HFF-Myc (cell line): ENCODE results near the gene CTXND1.

Experiments used
- DNase-seq: peaks from one replicate; pipeline ENCODE4 v3.0.0-alpha.2; 2011; ENCODE audit warnings: low read depth; ENCODE audit errors: extremely low read depth
- H3K4me3 ChIP-seq: replicated peaks from 2 replicates; pipeline ENCODE4 v1.5.1; 2011; ENCODE audit warnings: low read depth, mild to moderate bottlenecking, control low read depth, low read length
- TF ChIP-seq, protein P1 (sequence below): IDR thresholded peaks from 2 replicates; pipeline ENCODE4 v1.5.1; 2012; ENCODE audit warnings: mild to moderate bottlenecking, low read depth, low read length, control low read depth; ENCODE audit errors: missing control alignments

Gene CTXND1

DNA sequence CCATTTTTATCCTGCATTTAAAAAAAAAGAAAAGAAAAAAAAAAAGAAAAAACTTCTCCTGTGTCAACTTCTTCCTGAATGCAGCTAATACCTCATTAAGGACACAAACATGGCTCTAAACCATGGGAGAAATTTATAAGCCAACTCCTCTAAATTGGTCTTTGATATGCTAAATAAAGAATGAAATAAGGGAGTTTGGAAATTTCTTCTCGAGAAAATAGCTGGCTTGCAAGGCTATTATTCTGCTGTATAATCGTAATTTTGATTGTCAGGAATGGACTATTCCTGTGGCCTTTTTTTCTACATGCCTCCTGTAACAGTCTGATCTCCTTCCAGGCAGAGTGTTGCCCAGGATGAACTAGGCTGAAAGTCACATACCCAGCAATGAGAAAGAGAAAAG is 20.6 kb downstream of the CTXND1 start:
- no peak overlapping the region for H3K4me3 ChIP-seq

DNA sequence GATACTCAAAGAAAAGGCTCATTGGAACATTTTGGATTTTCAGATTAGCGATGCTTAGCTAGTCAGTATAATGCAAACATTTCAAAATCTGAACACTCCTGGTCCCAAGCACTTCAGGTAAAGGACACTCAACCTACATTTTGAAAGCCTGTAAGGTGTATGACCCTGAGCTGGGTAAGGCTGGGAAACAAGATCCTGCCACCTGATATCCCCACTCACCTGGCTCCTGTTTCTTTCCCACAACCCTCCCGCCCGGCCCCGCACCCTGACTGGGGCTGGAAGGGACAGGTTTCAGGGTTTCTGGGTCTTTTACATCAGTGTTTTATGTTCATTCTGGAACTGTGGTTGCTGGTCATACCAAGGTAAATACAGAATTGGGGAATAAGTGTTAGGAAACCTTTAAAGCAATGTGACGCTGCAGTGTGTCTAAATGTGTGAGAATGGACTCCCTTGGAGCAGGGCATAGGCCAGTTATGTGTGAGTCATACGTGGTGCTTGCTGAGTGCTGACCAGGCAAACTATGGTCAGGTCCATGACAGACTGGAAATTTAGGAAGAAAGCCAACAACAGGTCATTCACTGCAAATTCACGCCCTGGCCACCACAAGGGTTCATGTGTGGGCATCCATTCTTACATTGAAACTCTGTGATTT is 22.9 kb downstream of the CTXND1 start:
- TF ChIP-seq, protein P1, sequence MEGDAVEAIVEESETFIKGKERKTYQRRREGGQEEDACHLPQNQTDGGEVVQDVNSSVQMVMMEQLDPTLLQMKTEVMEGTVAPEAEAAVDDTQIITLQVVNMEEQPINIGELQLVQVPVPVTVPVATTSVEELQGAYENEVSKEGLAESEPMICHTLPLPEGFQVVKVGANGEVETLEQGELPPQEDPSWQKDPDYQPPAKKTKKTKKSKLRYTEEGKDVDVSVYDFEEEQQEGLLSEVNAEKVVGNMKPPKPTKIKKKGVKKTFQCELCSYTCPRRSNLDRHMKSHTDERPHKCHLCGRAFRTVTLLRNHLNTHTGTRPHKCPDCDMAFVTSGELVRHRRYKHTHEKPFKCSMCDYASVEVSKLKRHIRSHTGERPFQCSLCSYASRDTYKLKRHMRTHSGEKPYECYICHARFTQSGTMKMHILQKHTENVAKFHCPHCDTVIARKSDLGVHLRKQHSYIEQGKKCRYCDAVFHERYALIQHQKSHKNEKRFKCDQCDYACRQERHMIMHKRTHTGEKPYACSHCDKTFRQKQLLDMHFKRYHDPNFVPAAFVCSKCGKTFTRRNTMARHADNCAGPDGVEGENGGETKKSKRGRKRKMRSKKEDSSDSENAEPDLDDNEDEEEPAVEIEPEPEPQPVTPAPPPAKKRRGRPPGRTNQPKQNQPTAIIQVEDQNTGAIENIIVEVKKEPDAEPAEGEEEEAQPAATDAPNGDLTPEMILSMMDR, result no peak
- DNase-seq, result no peak

More for the DNA sequence above, 20.6 kb downstream of the CTXND1 start:
- no peak for DNase-seq
- TF ChIP-seq, protein P1, result no peak

DNA sequence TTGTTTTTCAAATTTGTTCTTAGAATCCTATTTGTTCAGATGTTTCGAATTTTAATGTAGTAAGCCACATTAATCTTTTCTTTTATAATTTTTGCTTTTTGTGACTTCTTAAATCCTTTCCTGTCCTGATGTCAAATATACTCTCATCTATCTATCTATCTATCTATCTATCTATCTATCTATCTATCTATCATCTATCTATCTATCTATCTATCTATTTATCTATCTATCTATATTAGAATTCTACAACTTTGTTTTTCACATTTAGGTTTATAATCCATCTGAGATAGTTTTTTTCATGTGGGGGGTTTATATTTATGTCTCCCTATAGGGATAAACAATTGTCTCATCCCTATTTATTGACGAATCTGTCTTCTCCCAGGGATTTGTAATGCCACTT is 32.1 kb downstream of the CTXND1 start:
- TF ChIP-seq, protein P1, result no peak
- no peak for DNase-seq
- no peak overlapping the region for H3K4me3 ChIP-seq

More for the DNA sequence above, 22.9 kb downstream of the CTXND1 start:
- H3K4me3 ChIP-seq, result no peak overlapping the region

DNA sequence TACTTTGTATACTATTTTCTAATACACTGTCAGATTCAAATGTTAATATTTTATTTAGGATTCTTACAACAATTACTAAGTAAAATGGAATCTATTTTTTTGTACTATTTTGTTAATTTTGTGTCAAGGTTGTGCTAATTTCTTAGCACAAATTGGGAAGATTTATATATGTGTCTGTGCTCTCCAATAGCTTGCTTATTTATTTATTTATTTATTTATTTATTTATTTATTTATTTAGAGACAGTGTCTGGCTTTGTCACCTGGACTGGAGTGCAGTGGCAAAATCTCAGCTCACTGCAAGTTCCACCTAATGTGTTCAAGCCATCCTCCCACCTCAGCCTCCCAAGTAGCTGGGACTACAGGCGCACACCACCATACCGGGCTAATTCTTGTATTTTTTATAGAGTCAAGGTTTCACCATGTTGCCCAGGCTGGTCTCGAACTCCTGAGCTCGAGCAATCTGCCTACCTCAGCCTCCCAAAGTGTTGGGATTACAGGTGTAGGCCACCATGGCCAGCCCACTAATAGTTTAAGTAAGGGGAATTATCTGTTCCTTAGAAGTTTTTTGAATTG is 34.6 kb downstream of the CTXND1 start:
- no peak overlapping the region for H3K4me3 ChIP-seq
- TF ChIP-seq, protein P1, result no peak
- DNase-seq, result no peak

DNA sequence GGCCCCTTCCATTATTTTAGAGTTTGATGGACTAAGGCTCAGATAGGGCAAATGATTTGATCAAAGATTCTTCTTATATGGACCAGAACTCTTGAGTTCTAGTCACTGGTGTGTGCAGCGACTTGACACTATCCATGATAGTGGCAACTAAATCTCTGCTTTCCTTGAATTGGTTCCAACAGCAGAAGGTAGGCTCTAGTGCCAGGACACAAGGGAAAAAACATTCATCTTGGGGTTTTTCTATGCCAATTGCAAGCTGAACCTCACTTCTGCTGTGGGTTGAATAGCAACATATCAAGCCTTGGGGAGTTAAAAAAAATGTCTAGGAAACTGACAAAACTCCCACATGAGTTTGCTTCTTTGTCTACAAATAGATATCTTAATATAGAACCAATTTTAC is 35.1 kb downstream of the CTXND1 start:
- DNase-seq, result no peak
- TF ChIP-seq, protein P1, result no peak
- no peak overlapping the region for H3K4me3 ChIP-seq

DNA sequence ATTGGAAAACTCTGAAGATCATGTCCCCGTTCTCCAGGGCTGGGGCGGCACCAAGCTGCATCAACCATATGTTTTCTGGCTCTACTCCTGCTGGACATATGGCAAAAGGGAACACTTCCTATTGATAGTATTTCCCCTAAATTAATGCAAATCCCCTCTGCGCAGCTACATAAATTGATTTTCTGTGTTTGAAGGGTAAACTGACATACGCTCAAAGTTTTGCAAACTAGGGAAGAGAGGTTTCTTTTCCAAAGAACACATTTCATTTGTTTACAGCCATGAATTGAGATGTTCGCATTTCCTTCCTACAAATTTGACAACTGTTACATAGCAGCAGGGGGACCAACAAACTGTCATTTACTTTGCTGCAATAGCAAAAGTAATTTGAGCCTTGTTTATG is 35.9 kb downstream of the CTXND1 start:
- TF ChIP-seq, protein P1, result no peak
- DNase-seq, result no peak

More for the DNA sequence above, 35.9 kb downstream of the CTXND1 start:
- no peak overlapping the region for H3K4me3 ChIP-seq
